ENCODE data around the gene MBNL1.

The MBNL1 gene

GRCh38 chr3:152470893-152471292, 202.2 kb downstream of the MBNL1 start:
- in situ Hi-C loops (cut with MboI; ENCODE audit: low pct_unique_long_range_greater_than_20kb, low sequenced_read_pairs) = loop anchor here (25.0 kb wide), 1 partner anchor 409 kb away; no protein-coding TSS in a partner anchor
- no peak for DNase-seq

GRCh38 chr3:152471814-152472671, 203.3 kb downstream of the MBNL1 start:
- DNase-seq = peak; percentile 91
- in situ Hi-C loops (cut with MboI; ENCODE audit: low pct_unique_long_range_greater_than_20kb, low sequenced_read_pairs) = loop anchor here (25.0 kb wide), 1 partner anchor 410 kb away; no protein-coding TSS in a partner anchor

- DNase-seq = no peak
- in situ Hi-C loops (cut with MboI; ENCODE audit: low pct_unique_long_range_greater_than_20kb, low sequenced_read_pairs) = loop anchor here (25.0 kb wide), 1 partner anchor 410 kb away; no protein-coding TSS in a partner anchor
These were observed 203.9 kb downstream of the MBNL1 start for GRCh38 chr3:152472672-152472954.

- in situ Hi-C loops (cut with MboI; ENCODE audit: low pct_unique_long_range_greater_than_20kb, low sequenced_read_pairs) = loop anchor here (25.0 kb wide), 1 partner anchor 412 kb away; no protein-coding TSS in a partner anchor
- peak; percentile 70 for DNase-seq
These were observed 205.9 kb downstream of the MBNL1 start for GRCh38 chr3:152474585-152474984.

- DNase-seq = no peak
- in situ Hi-C loops (cut with MboI; ENCODE audit: low pct_unique_long_range_greater_than_20kb, low sequenced_read_pairs) = no loop called here
These were observed 208.7 kb downstream of the MBNL1 start for GRCh38 chr3:152477422-152477821.

GRCh38 chr3:152480282-152480953, 211.7 kb downstream of the MBNL1 start:
- in situ Hi-C loops (cut with MboI; ENCODE audit: low pct_unique_long_range_greater_than_20kb, low sequenced_read_pairs) = no loop called here
- DNase-seq = no peak

- DNase-seq = no peak
- in situ Hi-C loops (cut with MboI; ENCODE audit: low pct_unique_long_range_greater_than_20kb, low sequenced_read_pairs) = no loop called here
These were observed 217.6 kb downstream of the MBNL1 start for GRCh38 chr3:152486364-152486763.

- in situ Hi-C loops (cut with MboI; ENCODE audit: low pct_unique_long_range_greater_than_20kb, low sequenced_read_pairs) = no loop called here
- DNase-seq = no peak
These were observed 219.7 kb downstream of the MBNL1 start for GRCh38 chr3:152488449-152488848.

GRCh38 chr3:152491922-152492321, 223.2 kb downstream of the MBNL1 start:
- DNase-seq = no peak
- in situ Hi-C loops (cut with MboI; ENCODE audit: low pct_unique_long_range_greater_than_20kb, low sequenced_read_pairs) = no loop called here

GRCh38 chr3:152496286-152496685, 227.6 kb downstream of the MBNL1 start:
- in situ Hi-C loops (cut with MboI; ENCODE audit: low pct_unique_long_range_greater_than_20kb, low sequenced_read_pairs) = no loop called here
- no peak for DNase-seq

- no peak for DNase-seq
- in situ Hi-C loops (cut with MboI; ENCODE audit: low pct_unique_long_range_greater_than_20kb, low sequenced_read_pairs) = no loop called here
These were observed 228.0 kb downstream of the MBNL1 start for GRCh38 chr3:152496716-152497115.

- in situ Hi-C loops (cut with MboI; ENCODE audit: low pct_unique_long_range_greater_than_20kb, low sequenced_read_pairs) = no loop called here
- DNase-seq = no peak
These were observed 228.7 kb downstream of the MBNL1 start for GRCh38 chr3:152497457-152497856.

- in situ Hi-C loops (cut with MboI; ENCODE audit: low pct_unique_long_range_greater_than_20kb, low sequenced_read_pairs) = no loop called here
- no peak for DNase-seq
These were observed 229.2 kb downstream of the MBNL1 start for GRCh38 chr3:152497890-152498289.

GRCh38 chr3:152499791-152500385, 231.2 kb downstream of the MBNL1 start:
- no peak for DNase-seq
- in situ Hi-C loops (cut with MboI; ENCODE audit: low pct_unique_long_range_greater_than_20kb, low sequenced_read_pairs) = loop anchor here (25.0 kb wide), 1 partner anchor 462 kb away; no protein-coding TSS in a partner anchor

GRCh38 chr3:152505926-152506325, 237.2 kb downstream of the MBNL1 start:
- no peak for DNase-seq
- in situ Hi-C loops (cut with MboI; ENCODE audit: low pct_unique_long_range_greater_than_20kb, low sequenced_read_pairs) = loop anchor here (25.0 kb wide), 1 partner anchor 456 kb away; no protein-coding TSS in a partner anchor

GRCh38 chr3:152508705-152509104, 240.0 kb downstream of the MBNL1 start:
- in situ Hi-C loops (cut with MboI; ENCODE audit: low pct_unique_long_range_greater_than_20kb, low sequenced_read_pairs) = loop anchor here (25.0 kb wide), 1 partner anchor 454 kb away; no protein-coding TSS in a partner anchor
- DNase-seq = peak; percentile 39

- in situ Hi-C loops (cut with MboI; ENCODE audit: low pct_unique_long_range_greater_than_20kb, low sequenced_read_pairs) = loop anchor here (25.0 kb wide), 1 partner anchor 450 kb away; no protein-coding TSS in a partner anchor
- DNase-seq = no peak
These were observed 243.2 kb downstream of the MBNL1 start for GRCh38 chr3:152511904-152512303.

- no peak for DNase-seq
- in situ Hi-C loops (cut with MboI; ENCODE audit: low pct_unique_long_range_greater_than_20kb, low sequenced_read_pairs) = loop anchor here (25.0 kb wide), 1 partner anchor 449 kb away; no protein-coding TSS in a partner anchor
These were observed 244.7 kb downstream of the MBNL1 start for GRCh38 chr3:152513301-152513960.
